Ascending aorta (tissue), 2 donors: ENCODE results near the gene AGR3. TPM values are rescaled to one million over a fixed set of nuclear protein-coding genes. Genes with fewer than 3 reads are reported as not detected.

Experiments
- DNase-seq, 2 donors: peaks; one replicate each; pipeline ENCODE4 v3.0.0-alpha.2; 2019; ENCODE audit warnings: low spot score in 2 of 2
- H3K27ac ChIP-seq, 2 donors: fragments of 200-600 bp; sonication (generic); one replicate each; pipeline ENCODE4 v1.5.1; 2016 to 2017; ENCODE audit warnings: mild to moderate bottlenecking in 1 of 2
- H3K27me3 ChIP-seq: fragments of 200-600 bp; sonication (generic); one replicate; pipeline ENCODE4 v1.5.1; 2017
- H3K36me3 ChIP-seq, 2 donors: fragments of 200-600 bp; sonication (generic); one replicate each; pipeline ENCODE4 v1.5.1; 2016
- H3K4me1 ChIP-seq, 2 donors: fragments of 200-600 bp; sonication (generic); one replicate each; pipeline ENCODE4 v1.5.1; 2016 to 2017; ENCODE audit warnings: mild to moderate bottlenecking in 1 of 2
- H3K4me3 ChIP-seq, 2 donors: fragments of 200-600 bp; sonication (generic); one replicate each; pipeline ENCODE4 v1.5.1; 2016 to 2017; ENCODE audit warnings: mild to moderate bottlenecking in 1 of 2
- H3K9me3 ChIP-seq, 2 donors: fragments of 200-600 bp; sonication (generic); one replicate each; pipeline ENCODE4 v1.5.1; 2016
- CTCF ChIP-seq, 3 experiments: fragments of 200-600 bp in 2 of 3; fragments of 450-650 bp in 1 of 3; sonication (generic) in 2 of 3; IDR thresholded peaks; one replicate each; pipeline ENCODE4 v1.5.1; 2016 to 2019; ENCODE audit warnings: antibody characterized with exemption in 3 of 3, mild to moderate bottlenecking in 1 of 3, moderate library complexity in 1 of 3
- intact Hi-C: fragments of 100-400 bp; cut with DNase I; formaldehyde crosslinking; loops from one replicate; pipeline ENCODE4 v1.15.1; 2023
- total RNA-seq: library from RNA; depleted of rRNA; stranded (reverse); fragments of >200 nt; gene quantifications from one replicate; pipeline ENCODE4 v1.1.0, GENCODE V29; 2016

The AGR3 gene
- not detected for total RNA-seq

DNA sequence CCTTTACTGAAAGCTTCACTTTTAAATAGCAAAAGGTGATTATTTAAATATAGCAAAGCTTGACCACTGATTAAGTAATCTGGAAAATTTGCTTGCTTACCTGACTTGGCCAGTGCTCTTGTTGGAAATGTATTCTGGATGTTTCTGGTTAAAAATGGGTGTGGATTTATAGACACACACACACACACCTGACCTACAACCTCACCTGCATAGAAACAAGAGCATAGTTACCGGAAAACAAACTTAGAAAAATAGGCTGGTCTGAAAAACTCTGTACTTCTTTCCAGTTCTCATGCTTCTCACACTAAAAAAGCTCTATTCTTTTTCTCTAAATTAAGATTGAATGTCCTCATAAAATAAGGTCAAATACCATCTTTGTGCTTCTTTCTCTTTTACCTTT, at the start of gene AGR3:
TSS of gene AGR3 (minus strand) at position 140 of the 400 bp plus-strand sequence. CDS start 3,365 bp downstream, outside the sequence.
- no peaks in the 10 kb centered on the region for H3K36me3 ChIP-seq
- H3K4me1 ChIP-seq = no peaks in the 10 kb centered on the region
- H3K27ac ChIP-seq = no peak within 1 kb of the TSS
- no peaks in the 10 kb centered on the region for H3K9me3 ChIP-seq
- no peaks in the 10 kb centered on the region for H3K27me3 ChIP-seq
- no peak for TF ChIP-seq CTCF (IDR thresholded peaks at IDR 0.05)
- DNase-seq = no peak
- H3K4me3 ChIP-seq = no peak within 1 kb of the TSS
- intact Hi-C loops = no loop called here

GRCh38 chr7:16930946-16931345, 49.2 kb upstream of the AGR3 start:
- Histone ChIP-seq H3K27ac (no peak overlapping the region), H3K4me1 (no peaks in the 10 kb centered on the region), H3K9me3 (no peaks in the 10 kb centered on the region), H3K36me3 (no peaks in the 10 kb centered on the region), H3K4me3 (no peak overlapping the region), H3K27me3 (no peaks in the 10 kb centered on the region)
- TF ChIP-seq CTCF (IDR thresholded peaks at IDR 0.05) = no peak
- intact Hi-C loops = no loop called here
- DNase-seq = no peak

DNA sequence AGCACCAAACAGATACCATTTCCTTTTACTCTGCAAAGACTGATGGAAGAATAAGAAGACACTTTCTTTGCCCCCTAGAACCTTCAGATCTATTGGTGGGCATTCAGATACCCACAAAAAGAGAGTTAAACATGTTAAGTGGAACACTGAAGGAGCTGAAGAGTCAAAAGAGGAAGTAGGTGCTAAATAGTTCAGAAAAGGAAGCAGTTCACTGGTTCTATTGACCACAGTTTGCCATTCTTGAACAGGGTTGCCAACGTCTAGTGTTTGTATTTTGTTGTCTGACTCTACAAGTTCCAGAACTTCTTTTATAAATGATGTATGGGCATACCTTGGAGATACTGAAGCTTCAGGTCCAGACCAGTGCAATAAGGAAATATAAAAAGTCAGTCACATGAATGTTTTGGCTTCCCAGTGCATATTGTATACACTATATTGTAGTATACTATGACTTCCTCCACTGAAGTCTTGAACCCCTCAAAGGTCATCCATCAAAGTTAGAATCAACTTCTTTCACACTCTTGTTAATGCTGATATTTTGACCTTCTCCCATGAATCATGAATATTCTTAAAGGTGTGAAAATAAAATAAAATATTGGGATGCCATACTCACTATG, 47.5 kb upstream of the AGR3 start:
- no peak overlapping the region for H3K27ac ChIP-seq
- no peaks in the 10 kb centered on the region for H3K27me3 ChIP-seq
- no peaks in the 10 kb centered on the region for H3K36me3 ChIP-seq
- no peaks in the 10 kb centered on the region for H3K9me3 ChIP-seq
- DNase-seq = no peak
- intact Hi-C loops = no loop called here
- H3K4me1 ChIP-seq = no peaks in the 10 kb centered on the region
- no peak overlapping the region for H3K4me3 ChIP-seq
- TF ChIP-seq CTCF (IDR thresholded peaks at IDR 0.05) = no peak

DNA sequence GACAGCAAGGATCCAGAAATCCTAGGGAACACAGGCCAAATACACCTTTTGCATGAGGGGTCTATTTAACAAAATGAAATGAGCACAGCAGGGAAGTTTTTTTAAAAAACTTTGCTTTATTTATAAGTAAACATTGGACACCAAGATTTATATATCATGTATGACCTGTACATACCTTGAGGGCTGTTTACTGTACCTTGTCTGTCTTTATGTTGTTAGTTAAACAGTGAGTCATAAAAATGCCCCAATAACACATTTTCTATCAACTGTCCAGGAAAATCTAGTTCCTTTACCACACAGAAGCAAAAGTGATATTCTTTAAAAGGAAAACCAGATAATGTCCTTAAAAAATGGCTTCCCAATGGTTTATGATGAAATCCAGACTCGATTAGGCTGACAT, 45.1 kb upstream of the AGR3 start:
- Histone ChIP-seq H3K27ac (no peak overlapping the region), H3K9me3 (no peaks in the 10 kb centered on the region), H3K36me3 (no peaks in the 10 kb centered on the region), H3K27me3 (no peaks in the 10 kb centered on the region), H3K4me3 (no peak overlapping the region), H3K4me1 (no peaks in the 10 kb centered on the region)
- TF ChIP-seq CTCF (IDR thresholded peaks at IDR 0.05) = no peak
- no peak for DNase-seq
- intact Hi-C loops = no loop called here

DNA sequence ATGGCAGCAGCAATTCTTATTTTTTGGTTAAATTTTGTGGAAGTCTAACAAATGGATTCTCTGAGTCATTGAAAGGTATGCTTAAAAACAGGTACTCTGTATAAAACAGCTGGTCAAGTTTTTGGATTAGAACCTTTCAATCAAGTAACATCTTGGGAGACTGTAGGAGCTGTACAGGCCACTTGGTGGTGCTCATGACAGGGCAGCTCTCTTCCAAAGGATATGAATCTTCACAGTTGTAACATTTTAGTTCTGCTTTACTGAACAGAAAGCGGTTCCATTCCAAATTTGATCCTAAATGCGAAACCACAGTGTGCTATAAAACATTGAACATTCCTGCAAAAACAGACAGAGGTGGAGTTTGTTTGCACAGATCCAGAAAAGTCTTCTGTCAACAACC, 44.5 kb upstream of the AGR3 start:
- Histone ChIP-seq H3K4me3 (no peak overlapping the region), H3K4me1 (no peaks in the 10 kb centered on the region), H3K36me3 (no peaks in the 10 kb centered on the region), H3K27ac (no peak overlapping the region), H3K9me3 (no peaks in the 10 kb centered on the region), H3K27me3 (no peaks in the 10 kb centered on the region)
- peak; percentile 59 to 78 (median 60) for TF ChIP-seq CTCF (IDR thresholded peaks at IDR 0.05)
- intact Hi-C loops = no loop called here
- no peak for DNase-seq

DNA sequence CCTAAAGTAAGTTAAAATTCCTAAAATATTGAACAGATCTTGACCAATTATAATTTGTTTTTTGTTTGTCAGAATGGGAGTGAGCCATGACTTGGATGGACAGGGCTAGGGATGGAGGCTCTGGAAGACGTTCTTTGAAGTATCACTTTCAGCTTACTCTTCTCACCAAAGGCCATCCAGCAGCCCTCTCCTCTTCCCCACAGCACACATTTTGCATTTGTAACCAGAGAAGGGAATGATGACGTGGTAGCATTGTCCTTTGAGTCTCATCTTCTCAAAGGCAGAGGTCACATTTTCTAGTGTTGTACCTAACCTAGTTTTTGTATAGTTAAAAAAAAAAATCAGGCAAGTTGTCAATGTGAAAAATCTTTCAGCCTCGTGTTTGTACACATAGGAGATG, 43.8 kb upstream of the AGR3 start:
- no peak for TF ChIP-seq CTCF (IDR thresholded peaks at IDR 0.05)
- intact Hi-C loops = no loop called here
- H3K36me3 ChIP-seq = no peaks in the 10 kb centered on the region
- H3K4me1 ChIP-seq = no peaks in the 10 kb centered on the region
- H3K27me3 ChIP-seq = no peaks in the 10 kb centered on the region
- no peak overlapping the region for H3K27ac ChIP-seq
- DNase-seq = no peak
- no peaks in the 10 kb centered on the region for H3K9me3 ChIP-seq
- H3K4me3 ChIP-seq = no peak overlapping the region
